GM21526 (cell line): ENCODE results near the gene CHN2.

ENCODE experiments used
- ATAC-seq: cut with Tn5 transposase; IDR thresholded peaks from one replicate; pipeline ENCODE4 v1.9.1; 2021; ENCODE audit warnings: moderate library complexity; ENCODE audit not compliant: unreplicated experiment, low FRiP score

The CHN2 gene

DNA sequence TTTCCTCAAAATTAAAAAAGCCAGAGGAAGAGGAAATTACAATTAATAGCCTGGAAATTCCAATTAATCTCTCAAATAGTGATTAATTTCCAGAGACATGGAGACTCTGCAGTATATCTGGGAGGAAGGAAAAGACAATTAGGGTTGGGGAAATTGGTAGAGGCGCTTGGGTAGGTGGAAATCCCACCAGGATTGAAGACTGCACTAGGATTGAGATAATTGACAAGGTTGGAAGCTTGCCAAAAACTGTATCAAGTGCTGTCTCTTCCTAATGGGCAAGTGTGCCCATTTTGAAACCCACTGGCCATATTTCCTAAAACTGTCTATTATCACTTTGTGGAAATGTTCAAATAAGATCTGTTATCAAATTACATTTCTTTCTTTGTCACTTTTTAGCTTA is 21.6 kb downstream of the CHN2 start:
- no peak for ATAC-seq

DNA sequence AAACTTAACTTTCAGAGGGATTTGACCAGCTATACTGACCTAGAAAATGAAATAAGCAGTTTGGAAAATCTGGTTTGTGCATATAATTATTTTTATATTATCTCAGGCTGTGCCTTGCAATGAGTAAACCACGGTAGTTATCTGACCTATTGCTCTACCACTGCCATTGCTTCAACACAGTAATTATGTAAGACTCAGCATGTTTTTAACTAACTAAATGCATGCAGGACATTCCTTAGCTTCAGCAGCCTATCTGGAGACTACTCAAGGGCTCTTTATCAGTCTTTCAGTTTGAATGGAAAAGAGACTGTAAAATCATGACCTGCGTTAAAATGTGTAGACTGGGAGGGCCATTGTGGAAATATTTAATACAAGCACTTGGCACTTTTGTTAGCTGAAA is 22.5 kb downstream of the CHN2 start:
- no peak for ATAC-seq

DNA sequence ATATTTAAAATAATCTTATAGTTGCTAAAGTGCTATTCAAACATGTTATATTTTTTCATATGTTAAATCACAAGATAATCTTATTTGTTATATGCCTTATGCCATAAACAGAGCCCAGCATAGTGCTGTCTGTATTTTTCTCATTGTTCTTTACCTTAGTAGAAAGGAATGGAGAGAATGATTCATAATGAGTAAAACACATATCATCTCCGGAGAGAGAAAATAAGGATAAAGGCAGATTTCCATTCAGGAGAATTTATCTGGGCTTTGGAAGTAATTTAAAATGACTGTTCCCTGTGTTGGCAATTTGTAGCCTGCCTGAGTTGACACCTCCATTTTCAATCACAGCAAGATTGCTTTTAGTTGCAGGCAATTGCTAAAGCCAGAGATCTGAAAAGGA is 30.2 kb downstream of the CHN2 start:
- ATAC-seq = no peak

DNA sequence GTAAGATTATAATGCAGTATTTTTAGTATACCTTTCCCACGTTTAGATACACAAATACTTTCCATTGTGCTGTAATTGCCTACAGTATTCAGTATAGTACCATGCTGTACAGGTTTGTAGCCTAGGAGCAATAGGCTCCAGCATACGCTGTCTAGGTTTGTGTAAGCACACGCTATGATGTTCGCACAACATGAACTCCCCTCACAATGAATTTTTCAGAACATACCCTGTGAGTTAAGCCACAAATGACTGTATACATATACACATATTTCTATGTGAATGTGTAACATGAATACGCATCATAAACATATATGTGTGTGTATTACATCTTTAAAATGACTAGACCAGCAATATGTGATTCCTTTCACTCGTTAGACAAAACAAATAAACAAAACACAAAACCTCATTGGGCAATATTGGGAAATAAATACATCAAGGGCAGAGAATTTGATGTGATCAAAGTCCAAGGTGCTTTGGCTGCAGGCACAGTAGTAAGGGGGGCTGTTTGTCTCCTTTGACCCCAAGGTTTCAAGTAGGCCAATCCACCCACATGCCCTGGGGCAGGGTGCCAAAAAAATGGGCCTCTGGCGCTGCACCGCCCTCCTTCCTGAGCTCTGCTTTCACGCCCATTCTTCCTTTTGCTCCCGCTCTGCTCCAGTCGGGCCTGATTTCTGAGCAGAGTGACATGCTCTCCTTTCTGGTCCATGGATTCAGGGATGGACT is 33.9 kb downstream of the CHN2 start:
- ATAC-seq = no peak

DNA sequence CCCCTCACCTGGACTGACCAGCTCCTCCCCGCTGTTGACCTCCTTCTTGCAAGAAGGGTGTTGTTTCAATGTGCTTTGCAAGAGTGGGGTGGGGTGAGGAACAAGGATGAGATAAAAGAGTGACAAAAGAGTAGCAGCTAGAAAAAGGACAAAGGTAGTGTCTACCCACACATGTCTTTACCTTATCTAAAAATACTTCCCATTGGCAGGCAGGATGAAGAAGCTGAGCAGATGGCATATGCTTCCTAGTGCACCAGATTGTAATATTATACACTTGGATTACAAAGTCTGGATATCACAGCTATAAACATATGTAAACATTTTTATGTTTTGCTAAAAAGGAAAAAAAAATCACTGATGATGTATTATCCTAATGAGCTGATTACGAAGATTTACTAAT is 34.5 kb downstream of the CHN2 start:
- no peak for ATAC-seq

DNA sequence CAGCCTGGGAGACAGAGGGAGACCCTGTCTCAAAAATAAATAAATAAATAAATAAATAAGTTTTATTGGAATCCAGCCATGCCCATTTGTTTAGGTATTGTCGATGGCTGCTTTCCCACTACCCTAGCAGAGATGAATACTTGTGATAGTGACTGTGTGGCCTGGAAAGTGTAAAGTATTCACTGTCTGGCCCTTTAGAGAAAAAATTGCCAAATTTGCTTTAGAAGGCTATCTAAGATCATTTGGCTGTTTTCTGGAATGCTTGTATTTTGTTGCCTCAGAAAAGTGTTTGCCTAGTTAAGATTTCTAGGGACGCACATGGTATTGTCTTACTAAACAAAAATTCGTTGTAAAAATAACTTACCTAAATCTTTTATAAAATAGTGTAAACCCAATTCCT is 35.4 kb downstream of the CHN2 start:
- no peak for ATAC-seq

DNA sequence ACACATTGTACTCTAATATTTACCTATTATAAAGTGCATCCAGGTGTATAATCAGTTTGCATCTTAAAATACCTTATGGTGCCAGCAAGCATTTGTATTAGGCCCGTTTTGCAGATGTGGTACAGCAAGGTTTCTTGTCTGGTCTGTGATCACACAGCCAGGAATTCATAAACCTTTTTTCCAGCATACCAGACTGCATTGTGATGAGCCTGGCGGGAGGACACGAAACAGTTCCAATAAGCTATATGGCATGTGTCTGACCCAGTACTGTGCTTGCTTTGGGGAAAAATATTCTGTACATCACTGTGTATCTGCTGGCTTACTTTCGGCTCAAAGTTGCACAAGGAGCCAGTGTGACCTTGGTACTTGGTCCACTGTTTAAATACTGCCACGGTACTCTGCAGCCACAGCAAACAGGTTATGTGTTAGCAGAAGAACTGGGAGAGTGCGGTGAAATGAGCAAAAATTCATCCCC is 36.3 kb downstream of the CHN2 start:
- ATAC-seq = no peak

DNA sequence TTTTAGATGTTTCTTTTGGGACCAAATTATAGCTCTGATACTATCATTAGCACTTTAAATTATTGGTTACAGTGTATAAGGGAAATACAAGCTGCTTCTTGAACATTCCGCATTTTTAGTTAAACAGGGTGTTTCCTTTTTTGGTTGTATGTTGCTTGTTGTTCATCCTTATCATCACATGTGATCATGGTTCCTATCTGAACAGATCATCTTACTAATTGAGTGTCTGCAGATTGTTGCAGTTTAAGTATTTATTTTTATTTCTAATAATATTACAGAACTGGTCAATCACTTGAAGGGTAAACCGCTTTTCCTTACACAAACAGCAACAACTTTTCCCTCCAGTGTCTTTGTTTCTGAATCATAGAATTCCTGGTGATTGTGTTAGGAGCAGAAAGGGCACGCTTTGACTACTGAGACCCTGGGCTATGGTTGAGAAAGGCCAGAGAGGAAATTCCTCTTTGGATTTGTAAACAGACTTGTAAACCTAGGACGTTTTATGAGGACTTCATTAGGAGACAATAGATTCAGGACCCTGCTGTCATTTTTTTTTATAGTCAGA is 37.2 kb downstream of the CHN2 start:
- ATAC-seq = no peak

DNA sequence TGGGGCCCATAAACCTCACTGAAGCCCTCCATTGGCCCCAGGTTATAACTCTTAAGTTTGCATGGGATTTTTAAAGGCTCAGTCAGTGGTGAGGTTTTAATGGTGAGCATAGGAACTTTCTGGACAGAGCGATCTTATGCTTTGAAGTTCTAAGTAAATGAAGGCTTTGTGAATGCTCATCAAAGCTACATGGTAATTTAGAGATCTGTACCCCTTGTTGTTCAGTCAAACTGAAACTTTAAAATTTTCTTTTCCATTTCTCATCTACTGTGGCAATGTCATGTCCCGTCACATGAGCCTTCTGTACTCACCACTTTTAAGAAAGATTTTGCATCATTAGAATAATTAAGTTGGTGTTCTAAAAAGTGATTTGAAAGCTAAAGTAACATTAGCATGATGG is 39.9 kb downstream of the CHN2 start:
- ATAC-seq = no peak

DNA sequence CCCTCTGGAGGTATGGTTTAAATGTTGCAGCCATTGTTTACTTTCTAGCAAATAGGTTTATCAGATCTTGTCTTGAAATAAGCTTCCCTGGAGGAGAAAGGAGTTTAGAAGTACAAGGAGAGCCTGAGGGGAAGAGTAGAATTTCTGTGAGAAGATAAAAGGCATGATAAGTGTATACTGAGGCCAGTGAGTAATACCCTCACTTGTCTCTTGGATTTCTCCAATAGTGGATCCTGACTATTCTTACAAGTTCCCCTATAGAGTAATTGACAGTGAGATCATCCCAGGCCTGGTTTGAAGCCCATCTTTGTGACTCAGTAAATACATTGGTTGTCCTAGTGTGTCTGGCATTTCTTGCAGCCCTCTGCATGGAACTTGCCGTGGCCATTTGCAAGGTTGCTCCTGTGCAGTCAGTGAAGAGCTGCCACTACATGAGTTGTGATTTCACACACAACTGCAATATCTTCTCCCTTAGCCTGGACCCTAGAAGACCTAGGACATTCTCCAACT is 41.6 kb downstream of the CHN2 start:
- ATAC-seq = no peak

DNA sequence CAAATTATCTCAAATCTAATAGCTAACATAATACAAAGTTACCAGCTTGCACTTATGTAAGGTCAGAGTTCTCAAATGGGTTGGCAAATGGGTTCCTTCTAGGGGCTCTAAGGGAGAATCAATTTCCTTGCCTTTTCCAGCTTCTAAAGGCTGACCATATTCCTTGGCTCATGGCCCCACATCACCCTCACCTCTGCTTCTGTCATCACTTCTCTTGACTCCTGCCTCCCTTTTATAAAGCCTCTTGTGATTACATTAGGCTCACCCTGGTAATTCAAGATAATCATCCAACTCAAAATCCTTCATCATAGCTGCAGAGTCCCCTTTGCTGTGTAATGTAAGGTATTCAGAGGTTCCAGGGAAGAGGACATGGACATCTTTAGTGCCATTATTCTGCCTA is 42.1 kb downstream of the CHN2 start:
- no peak for ATAC-seq

DNA sequence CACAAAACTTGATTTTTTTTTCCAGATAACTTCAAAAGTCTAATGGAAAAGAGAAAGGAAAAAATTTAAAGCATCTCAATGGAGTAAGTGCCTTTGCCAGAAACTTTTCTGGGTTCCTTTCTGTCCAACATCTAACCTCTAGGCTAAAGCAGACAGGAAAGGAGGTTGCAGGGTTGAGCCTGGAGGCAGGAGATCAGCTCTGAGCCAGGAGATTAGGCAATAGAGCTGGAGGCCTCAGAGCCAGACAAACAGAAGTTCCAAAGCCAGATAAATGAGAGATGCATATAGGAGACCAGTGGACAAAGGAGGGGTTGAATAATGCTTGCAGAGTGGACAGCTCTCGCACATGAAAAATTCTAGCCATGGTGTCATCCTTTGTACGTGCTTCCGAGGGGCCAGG is 42.9 kb downstream of the CHN2 start:
- no peak for ATAC-seq

DNA sequence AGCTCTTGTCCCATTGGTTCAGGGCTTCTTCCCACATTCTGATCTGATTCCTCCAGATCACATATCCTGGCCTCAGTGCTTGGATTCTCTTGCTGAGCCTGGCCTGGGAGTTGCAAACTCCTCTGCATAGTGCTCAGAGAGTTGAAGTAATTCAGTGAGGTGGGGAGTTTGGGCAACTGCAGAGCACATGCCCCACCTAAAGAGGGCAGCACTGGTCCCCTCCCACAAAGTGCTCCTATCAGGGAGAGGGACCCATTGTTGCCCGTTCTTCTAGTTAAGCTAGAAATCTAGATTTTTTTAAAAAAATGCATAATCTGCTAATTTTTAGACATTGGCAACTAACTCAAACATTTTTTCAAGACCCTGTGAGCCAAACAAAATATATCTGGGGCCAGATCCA is 45.1 kb downstream of the CHN2 start:
- no peak for ATAC-seq

DNA sequence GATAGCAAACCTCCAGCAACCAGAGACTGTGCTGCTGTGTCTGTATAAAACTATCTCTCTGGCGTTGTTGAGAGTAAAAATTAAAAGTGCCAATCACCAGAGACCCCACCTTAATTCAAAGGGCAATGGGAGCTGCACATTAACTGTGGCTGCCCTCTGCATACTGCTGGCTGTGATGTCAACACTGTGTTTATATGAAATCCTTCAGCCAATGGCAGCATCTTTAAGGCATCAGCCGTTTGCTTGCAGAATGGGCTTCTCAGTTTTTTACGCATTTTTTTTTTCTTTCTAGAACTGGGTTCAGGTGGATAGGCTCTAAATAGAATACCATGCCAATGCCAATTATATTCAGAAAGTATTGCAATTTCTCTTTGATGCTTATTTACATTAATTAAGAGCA is 47.7 kb downstream of the CHN2 start:
- ATAC-seq = no peak

DNA sequence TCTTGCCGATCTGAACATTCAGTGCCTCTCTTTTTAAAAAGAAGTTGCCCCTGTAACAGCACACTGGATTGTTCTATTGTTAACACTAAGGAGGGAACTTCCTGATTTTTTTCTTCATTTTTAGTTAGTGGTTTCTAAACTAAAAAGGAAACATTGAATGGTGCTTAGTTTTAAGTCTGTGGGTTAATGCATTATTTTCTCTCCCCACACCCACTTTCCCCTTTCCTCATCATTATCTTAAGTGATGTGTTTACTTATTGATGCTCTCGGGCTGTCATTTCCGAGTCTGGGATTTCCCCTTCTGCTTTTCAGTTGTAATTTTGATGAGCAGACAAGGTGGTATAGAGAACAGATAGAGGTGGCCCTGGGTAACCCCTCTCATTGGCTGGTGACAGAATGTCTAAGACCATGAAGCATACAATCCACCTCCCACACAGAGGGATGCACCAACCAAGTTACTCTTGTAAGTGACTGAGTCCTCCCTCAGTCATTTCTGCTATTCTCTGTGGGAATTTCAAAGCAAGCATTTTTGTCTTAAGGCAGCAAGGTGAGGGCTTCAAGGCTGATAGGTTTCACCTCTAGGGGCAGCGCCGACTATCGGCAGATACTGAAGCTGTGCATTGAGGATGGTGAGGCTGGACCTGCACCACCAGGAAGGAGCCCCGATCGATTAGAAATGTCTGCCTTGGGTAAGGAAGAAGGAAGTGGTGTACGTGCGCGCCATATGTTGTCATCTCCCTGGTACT is 49.5 kb downstream of the CHN2 start:
- no peak for ATAC-seq

DNA sequence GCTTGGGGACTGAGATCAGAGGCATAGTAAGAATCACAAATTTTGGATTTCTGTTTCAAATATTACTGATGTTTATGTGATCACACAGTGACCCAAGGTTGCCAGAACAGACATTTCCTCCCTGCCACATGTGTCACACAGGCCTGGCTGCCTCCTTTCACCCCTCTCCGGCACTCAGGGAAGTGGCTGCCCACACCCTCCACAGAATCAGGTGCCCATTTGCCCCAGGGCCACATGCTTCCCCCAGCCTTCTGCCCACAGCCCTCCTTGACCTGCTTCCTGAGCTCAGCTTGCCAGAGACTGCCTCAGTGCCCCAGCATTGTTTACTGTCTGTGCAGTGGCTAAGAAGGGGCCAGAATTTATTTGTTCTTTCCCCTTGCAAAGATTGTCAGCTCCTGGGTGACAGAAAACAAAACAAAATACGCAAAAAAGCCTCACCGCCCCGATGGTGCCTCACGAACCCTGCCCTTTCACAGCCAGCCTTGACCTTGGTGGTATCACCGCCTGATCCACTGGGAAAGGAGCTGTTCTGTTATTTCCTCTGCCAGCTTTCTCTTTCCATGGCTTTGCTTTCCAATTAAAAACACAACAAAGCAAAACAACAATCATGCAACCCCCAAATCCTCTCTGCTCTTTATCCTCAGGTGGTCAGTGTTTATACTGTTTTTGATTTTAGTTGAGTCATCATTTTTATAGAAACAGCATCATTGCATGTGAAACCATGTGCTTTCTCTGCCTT is 52.8 kb downstream of the CHN2 start:
- no peak for ATAC-seq

DNA sequence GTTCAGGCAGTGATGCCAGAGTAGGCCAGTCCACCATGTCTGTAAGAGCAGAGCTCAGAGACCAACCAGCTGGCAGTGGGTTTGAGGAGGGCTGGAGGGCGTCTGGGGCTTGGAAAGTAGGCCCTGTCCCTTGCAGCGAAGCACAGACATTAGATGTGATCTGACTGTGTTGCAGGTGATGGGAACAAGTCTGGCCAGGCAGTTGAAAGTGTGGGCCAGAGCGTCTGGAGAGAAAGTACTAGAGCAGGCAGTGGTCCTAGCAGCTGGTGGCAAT is 53.3 kb downstream of the CHN2 start:
- no peak for ATAC-seq

DNA sequence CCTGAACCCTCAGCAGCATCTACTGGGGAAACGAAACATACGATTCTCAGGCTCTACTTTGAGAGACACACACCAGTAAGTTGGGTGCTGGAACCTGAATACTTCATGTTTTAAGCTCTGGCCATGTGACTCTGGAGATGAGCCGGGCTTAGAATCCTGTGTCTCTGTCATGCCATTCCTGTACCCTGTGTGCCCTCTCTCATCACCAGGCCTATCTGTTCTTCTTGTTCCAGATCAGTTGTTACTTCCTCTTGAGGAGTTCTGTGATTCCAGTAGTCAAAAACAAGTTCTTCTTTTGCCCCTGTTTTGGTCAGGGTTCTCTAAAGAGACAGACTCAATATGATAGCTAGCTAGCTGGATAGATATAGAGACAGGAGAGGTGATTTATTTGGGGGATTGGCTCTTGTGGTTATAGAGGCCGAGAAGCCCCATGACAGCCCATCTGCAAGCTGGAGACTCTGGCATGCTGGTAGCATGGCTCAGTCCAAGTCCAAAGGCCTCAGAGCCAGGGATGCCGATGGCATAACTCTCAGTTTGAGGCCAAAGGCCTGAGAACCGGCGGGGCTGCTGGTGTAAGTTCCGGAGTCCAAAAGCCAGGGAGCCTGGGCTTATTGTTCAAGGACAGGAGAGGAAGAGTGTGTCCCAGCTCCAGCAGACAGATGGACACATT is 54.3 kb downstream of the CHN2 start:
- no peak for ATAC-seq

DNA sequence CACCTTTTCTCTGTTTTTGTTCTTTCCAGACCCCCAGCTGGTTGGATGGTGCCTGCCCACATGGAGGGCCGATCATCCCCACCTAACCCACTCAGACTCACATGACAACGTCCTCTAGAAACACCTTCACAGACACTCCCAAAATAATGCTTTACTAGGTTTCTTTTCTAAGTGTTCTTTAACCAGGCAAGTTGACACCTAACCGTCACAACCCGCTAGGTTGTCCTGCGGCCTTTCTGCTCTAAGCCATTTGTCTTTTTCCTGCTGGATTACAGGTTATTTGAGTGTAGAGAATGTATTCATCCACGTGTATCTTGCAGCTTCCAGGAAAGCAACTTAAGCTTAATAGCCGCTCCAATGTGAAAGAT is 54.8 kb downstream of the CHN2 start:
- no peak for ATAC-seq

DNA sequence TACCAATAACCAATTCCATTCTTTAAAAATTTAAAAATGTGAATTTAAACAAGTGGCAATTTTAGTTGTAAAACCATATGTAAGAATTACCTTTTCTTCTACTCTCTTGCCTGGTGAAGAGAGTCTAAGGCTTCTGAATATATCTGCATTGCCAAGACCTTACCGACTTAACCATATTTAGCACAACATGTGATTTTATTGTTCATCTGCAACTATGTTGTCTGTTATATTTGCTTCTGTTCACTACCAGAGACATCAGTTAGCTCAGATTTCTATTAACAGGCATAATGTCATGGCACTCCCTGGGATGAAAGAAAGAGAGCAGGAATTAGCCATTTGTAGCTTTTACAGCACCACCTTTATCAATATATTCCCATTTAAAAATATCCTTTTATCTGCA is 55.3 kb downstream of the CHN2 start:
- no peak for ATAC-seq

DNA sequence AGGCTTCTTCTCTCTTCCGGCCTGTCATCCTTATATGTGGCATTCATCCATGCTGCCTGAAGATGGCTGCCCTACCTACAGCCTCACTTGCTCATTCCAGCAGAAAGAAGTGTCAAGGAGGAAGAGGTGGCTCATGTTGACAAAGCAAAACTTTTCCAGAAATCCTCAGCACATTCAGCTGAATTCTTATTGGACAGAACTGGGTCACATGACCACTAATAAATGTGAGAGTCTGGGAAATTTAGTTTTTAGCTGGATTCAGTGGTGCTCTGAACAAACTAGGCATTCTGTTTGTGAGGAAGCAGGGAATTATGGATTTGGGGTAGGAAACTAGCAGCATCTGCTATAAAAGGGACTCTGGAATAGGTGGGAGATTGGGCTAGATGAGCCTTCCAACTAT is 58.6 kb downstream of the CHN2 start:
- ATAC-seq = no peak
